DMS53 (cell line): ENCODE data around the gene EIF1.
A peak's percentile ranks its signal among the peaks of the same experiment; 100 is the strongest.
"Not testable (repeated sequence)": the region's sequence is repeated elsewhere in the genome, so short reads cannot be mapped to it uniquely, and the experiment has no call there.

Experiments used
- DNase-seq: peaks from one replicate; lab custom pipeline; 2025; lab: John Stamatoyannopoulos, UW

EIF1 gene

DNA sequence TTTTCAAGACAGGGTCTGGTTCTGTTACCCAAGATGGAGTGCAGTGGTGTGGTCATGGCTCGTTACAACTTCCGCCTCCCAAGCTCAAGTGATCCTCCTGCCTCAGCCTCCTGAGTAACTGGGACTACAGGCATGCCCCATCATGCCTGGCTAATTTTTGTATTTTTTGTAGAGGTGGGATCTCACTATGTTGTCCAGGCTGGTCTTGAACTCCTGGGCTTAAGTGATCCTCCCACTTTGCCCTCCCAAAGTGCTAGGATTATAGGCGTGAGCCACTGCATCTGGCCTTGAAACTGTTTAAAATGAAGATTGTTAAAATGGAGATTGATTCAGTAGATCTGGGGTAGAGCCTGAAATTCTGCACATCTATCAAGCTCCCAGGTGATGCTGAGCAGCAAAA is 12.2 kb downstream of the EIF1 start:
- not testable (repeated sequence) for DNase-seq

DNA sequence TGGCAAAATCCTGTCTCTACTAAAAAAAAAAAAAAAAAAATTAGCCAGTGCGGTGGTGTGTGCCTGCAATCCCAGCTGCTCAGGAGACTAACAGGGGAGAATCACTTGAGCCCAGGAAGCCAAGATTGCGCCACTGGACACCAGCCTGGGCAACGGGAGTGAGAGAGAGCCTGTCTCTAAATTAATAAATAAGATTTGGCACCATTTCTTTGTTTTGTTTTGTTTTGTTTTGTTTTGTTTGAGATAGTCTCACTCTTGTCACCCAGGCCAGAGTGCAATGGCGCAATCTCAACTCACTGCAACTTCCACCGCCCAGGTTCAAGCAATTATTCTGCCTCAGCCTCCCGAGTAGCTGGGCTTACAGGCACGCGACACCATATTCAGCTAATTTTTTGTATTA is 14.0 kb downstream of the EIF1 start:
- no peak for DNase-seq

DNA sequence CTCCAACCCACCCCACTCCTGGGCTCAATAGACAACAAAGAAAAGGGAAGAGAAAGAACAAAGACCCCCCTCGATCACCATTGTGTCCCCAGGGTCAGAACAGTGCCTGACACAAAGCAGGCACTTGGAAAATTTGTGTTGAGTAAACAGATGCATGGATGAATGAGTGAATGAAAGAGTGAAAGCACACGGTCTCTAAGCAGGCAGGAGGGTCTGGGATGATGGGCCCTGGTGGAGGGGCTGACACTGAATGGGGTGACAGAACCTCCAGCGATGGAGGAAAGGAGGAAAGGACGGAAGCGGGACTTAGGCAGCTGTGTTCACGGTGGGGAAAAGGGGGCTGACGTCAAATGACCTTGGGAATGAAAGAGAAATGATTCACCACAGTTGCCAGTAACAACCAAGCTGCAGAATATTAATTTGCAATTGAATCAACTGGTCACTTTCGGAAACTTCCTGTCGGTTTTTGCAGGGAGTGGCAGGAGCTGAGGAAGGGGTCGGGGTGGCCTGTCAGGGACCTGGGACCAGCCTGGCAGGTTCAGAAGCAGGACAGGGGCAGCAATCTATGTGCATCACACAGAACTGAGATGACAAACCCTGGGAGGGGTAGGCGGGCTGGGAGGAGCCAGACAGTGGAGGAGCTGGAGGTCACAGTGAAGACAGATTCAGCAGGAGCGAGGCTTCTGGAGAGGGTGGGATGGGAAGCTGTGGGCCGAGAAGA is 16.7 kb downstream of the EIF1 start:
- DNase-seq = no peak

DNA sequence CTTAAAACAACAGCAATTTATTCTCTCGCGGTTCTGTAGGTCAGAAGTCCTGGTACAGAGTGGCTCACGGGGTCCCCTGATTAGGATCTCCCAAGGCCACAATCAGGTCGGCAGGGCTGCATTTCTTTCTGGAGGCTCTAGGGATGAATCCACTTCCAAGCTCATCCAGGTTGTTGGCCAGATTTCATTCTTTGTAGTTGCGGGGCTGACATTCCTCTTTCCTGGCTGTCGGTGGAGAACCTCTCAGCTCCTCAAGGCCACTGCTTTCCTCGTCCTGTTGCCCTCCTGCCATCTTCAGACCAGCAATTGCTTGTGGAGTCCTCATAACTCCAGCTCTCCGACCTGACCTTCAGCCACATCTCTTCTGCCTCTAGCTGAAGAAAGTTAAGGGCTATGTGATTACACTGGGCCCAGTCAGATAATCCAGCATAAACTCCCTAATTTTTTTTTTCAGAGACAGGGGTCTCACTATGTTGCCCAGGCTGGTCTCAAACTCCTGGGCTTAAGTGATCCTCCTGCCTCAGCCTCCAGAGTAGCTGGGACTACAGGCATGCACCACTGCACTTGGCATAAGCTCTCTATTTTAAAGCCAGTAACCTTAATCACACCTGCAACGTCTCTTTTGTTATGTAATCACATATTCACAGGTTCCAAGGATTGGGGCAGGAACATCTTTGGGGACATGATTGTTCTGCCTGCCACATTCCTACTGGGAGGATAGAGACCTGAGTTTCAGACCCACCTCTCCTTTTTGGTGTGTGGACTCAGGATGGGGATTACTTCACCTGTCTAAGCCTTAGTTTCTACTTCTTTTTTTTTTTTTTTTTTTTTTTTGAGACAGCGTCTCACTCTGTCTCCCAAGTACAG is 19.4 kb downstream of the EIF1 start:
- DNase-seq = no peak

DNA sequence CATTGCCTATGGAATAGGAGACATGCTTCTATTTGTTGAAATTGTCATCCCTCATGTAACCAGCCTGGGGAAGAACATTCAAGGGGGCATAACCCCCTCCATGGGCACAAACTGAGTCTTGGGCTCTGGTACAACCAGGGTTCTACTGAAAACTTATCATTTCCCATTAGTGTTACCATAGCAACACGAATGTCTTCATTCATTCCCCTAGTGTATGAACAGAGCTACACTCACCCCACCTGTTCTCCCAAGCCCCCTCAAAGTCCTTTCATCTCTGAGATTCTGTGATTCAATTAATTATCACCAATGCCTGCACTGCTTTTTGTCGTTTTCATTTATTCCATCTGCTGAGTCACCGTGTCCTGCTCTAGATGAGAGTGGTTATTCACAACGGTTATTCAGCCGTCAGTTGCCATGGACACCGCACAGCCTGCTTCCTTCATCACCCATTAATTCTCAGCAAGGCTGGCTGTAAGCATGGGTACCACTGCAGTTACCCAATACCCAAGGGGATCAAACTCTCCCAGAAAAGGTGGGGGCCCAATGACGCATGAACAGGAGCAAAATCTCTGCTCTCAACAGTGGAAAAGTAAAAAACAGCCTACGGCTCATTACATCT is 21.9 kb downstream of the EIF1 start:
- peak; percentile 71 for DNase-seq

DNA sequence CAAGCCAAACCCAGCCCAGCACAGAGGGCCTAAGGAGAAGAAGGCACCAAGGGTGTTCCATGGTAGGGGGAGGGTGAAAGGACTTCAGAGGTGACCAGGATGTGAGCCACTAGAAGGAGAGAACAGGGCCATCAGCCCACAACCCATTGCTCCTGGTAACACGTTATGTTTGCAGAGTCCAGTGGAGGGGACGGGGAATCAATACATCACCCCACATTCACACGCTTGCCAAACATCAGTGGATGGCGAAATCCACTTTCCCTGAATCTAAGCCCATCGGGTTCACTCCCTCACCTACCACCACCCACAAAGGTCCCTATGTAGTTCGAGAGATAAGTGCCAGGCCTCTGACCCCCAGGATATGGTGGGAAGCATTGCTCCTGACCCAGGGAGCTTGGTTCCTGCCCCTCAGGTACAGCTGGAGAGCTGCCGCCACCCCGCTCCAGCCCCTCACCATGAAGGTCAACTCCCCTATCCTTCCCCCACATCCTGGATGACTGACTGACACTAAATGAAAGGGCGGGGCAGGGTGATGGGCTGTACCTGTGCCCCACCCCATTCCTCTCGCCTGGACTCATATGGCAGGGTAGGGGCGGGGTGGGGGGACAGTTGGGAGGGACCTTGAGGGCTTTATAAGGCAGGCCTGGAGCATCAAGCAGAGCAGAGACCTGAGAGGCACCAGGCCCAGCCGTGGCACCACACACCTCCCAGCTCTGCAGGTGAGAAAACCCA is 23.1 kb downstream of the EIF1 start, which contains the start of gene GAST:
GAST (plus strand) TSS at position 663 of the 732 bp plus-strand sequence. CDS start 3,106 bp downstream, outside the sequence.
- no peak for DNase-seq

DNA sequence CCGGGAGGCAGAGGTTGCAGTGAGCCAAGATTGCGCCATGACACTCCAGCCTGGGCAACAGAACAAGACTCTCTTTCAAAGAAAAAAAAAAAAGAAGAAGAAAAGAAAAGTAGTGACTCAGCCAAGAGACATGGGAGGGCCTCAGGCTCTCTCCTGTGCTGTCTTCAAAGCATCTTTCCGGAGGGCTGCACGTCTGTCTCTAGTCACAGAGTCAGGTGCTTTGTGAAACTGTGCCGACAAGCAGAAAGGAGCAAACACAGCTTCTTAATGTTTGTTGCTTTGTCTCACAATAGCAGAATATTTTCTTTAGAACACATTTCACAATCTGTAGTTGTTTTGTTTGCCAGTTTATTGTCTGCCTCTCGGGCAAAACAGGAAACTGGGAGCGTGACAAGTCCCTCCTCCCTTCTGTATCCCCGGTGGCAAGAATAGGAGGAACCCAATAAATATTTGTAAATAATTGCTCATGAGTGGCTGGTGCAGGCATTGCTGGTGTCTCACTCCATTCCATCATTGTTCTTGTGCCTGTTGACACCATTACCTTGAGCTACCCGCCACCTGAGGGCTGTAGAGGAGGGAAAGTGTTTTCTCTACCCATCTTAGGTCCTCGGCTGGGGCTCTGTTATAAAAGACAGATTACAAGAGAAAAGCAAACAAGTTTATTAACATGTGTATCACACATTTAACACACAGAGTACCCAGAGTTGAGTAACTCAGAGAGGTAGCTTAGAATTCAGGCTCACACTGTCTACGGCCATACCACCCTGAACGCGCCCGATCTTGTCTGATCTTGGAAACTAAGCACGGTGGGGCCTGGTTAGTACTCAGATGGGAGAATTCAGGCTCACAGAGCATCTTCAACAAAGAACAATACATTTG is 29.0 kb downstream of the EIF1 start:
- DNase-seq = peak; percentile 54

DNA sequence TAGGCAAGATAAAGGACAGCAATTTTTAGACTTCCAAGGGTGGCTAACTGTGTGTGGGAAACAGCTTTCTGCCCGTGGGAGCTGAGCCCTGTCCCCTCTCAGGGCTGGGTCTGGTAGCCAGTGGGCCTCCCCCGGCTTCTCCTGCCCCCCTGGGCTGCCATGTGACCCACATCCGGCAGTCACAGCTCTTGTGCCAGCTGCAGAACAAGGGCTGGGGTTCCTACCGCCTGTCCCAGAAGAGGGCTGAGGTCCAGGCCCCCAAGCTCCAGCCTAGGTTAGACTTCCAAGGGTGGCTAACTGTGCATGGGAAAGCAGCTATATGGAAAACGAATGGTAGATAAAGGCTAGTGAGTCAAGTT is 29.6 kb downstream of the EIF1 start:
- no peak for DNase-seq

DNA sequence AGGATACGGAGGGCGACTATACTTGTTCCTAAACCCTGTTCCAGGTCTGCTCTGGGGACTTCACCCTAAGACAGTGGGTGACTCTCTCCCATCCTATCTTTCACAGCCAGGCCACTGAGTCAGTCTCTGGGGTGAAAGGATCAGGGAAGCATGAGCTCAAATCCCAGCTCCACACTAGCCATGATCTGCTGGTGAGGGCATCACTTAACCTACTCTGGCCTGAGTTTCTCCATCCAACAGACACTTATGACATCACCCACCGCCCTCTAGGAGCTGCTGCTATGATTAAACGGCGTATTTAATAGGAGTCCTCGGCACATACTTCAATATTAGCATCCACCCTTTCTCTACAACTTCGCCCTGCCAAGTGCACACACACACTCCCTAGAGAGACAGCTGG is 33.5 kb downstream of the EIF1 start:
- DNase-seq = no peak

DNA sequence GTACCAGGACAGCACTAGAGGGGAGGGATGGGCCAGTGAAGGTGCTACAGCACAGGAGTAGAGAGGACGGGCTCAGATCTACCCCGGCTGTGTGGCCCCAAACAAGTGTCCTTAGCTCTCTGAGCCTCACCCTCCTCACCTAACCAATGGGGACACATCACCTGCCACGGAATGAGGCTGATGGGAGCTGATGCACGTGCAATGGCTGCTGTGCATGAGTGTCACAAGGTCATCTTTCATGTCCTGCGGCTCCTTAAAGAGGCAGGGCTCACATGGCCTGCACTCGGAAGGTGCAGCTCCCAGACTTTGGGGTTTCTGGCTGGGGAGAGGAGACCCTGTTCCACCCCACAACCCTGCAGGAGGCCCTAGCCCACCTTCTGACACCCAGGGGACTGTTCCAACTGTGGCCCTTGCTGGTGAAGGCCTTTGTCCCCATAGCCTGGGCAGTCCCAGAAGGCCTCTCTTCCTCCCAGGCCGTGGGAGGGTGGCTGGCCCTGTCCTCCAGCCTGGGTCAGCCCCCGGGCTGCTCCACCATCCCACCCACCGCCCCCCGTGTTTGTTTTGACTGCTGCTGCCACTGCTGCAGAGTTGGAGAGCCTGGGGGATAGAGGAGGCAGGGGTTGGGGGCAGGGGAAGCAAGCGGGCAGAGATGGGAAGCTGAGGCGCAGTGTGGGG is 35.3 kb downstream of the EIF1 start:
- no peak for DNase-seq

DNA sequence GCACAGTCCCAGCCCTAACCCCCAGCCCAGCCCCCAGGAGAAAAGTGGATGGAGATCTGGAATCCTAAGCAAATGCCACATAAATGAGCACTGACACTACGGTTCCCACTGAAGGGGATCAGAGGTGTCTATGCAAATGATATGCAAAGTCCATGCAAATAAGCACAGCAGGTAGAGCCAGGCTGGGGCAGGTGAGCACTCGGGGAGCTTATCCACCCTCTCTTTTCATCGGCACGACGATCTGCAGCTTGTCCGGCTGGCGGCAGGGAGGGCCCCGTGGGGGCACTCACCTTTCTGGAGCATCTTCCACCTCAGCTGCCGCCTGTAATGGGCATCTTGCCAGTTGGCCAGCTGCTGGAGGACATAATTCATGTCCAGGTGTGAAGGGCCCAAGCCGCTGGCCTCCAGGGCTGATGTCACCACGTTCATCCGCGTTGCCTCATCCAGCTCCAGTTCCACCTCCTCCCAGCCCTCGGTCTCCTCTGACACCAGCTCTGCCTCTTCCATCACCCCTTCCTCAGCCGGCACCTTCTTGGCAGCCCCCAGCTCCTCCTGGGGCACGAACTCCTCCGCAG is 35.9 kb downstream of the EIF1 start:
- peak; percentile 94 for DNase-seq

DNA sequence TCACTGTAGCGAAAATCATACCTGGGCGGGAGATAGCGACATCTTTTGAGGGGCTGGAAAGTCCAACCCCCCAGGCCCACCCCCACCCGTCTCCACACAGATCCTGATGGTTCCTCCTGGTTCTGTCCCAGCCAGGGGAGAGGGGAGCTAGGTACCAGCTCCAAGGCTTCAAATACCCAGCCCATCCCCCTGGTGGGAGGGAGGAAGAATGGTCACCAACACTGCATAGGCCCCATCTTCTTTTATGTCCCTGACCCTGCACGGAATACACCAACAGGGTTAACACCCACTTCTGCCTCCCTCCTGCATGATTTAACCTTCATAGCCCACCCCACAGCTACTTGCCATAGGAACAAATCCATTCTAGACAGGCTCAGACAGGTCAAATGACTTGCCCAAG is 36.4 kb downstream of the EIF1 start:
- no peak for DNase-seq

DNA sequence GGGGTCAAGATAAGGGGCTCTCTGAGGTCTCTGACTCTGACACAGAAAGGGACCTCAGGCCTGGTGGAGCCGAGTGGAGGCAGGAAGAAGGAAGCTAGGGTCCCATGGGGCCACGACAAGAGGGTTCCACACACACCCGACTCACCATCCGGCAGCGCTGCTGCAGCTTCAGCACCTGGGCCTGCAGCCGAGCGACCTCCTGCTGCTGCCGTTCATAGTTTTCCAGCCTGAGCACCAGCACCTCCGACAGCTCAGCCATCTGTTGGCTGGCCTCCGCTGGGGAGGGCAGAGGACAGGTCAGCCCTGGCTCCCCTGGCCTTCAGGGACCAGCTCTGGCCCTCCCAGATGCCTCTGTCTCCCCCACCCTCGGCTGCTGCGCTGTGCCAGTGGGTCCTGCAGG is 39.4 kb downstream of the EIF1 start:
- DNase-seq = no peak

DNA sequence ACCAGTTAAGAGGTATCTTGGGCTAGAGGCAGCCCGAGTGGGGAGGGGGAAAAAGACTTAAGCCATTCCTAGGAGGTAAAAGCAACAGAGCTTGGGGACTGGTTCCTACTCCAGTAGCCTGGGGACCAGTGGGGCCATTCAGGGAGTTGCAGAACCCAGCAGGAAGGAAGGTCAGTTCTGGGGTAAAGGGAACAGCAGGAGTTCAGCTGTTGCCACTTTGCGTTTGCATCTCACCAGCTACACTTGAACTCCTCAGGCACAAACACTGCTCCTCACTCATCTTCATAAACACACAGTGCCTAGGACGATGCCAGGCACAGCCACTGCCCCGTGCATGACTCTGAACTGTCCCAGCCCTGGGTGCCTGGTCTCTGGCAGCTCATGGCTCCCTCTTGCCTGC is 41.8 kb downstream of the EIF1 start:
- DNase-seq = no peak

DNA sequence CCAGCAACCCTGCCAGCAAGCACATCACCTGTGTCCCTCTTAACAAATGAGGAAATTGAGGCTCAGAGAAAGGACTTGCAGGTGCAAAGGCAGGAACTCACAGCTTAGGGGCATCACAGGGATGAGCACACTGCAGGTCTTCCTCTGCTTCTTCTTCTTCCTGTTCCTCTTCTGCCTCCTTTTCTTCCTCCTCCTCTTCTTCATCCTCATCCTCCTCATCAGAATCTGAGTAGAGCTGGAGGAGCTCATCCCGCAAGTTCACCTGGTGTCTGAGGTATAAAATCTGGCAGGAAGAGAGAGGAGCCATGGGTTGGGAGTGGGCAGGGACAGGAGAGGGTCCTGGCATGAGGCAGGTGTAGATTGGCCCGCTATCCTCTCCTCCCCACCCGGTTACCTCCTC is 43.2 kb downstream of the EIF1 start:
- no peak for DNase-seq

DNA sequence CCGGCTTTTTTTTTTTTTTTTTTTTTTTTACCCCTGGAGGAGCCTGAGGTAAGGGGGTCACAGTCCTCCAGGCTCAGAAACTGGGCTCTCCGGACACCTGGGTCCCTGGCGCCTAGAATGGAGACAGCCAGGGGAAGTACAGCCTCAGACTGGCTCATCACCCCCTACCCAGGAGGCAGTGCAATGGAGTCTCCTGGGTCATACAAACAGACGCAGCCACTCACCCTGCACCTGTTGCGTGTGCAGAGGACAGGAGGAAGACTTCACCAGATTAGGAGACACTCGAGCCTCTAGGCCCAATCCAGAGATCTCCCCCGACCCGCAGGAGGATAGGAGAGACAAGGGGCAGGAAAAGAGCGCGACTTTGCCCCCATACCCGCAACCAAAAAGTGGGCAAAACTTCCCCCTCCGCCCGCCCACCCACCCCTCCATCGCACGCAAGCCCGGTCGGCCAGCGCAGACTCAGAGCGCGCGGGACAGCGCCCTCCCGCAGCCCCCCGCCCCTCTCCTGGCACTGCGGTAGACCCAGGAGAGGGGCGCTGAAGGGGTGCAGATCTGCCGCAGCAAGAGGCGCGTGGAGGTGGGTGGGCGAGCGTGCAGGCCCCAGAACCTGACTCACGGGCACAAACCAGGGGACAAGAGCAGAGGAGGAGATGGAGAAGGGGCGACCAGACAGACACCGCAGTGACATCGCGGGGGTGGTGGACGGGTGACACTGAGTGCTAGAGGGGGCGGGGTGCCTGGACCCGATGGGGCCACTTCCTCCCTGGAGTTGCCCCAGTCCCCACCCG is 44.9 kb downstream of the EIF1 start:
- peak; percentile 68 for DNase-seq

DNA sequence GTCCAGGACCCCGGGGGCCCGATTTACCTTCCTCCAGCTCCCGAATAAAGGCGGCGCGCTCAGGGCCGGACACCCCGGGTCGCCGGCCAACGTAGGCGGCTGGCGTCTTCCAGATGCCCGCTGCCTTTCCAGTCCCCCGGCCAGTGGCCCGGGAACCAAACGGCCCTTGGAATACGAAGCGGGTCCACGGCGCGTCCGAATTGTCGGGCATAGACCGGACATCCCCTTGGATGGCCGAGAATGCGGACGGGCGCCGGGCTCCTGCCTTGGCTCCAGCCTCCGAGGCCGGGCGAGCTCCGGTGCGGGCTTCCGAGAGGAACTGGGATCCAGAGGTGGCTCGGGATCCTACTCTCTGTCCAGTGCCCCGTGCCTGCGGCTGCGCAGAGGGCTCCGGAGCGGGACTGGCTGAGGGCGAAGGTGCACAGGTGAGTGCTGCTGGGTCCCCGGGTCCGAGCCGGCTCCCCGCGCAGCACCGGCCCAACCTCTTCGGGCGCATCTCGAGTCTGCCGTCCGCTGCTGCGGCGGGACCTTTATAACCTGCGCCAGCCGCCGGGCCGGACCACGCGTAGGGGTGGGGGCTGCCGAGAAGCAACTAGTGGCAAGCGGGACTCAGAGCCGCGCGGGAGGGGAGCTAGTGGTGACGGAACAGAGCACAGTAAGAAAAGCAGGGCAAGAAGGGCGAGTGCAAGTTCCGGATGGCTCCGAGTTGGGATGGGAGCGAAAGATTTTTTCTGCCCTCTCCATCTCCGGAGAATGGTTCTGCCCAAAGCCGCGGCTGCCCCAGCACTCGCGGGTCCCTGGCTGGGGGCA is 45.7 kb downstream of the EIF1 start, which contains the start of gene HAP1:
HAP1 (minus strand) TSS at position 505 of the 810 bp plus-strand sequence; CDS start at position 496, 9 bp downstream.
- peak; percentile 76 for DNase-seq

DNA sequence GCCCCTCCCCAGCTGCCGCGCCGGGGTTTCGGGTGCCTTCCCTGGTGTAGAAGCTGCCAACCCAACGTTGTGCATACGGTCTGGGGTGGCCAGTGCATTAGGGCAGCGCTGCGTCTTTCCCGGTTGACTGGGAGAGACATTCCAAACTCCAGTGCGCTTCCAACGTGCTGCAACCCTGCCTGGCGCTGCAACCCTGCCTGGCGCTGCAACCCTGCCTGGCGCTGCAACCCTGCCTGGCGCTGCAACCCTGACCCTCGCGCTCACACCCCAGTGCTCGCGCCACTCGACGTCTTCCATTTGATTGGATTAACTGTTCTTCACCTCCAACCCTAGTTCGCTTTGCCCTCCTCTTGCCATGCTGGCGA is 46.2 kb downstream of the EIF1 start:
- peak; percentile 72 for DNase-seq

DNA sequence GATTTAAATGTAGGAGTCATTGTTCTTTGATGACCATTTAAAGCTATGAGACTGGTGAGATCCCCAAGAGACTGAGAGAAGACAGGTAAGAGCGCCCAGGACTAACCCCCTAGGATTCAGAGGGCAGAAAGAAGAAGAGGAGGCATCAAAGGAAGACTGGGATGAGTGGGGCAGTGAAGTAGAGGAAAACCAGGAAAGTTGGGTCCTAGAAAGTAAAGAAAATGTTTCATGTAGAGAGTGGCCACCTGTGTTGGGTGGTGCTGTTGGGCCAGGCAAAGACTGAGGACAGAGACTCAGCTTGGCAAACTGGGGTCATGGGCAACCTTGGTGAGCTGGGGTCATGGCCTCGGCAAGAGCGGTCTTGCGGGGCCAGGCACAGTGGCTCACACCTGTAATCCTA is 47.1 kb downstream of the EIF1 start:
- no peak for DNase-seq
